ENCODE measurements around the gene ARG2.
"Not testable (repeated sequence)": the region's sequence is repeated elsewhere in the genome, so short reads cannot be mapped to it uniquely, and the experiment has no call there.

Gene ARG2

GRCh38 chr14:67584978-67585377 lies 34.7 kb upstream of the ARG2 start:
- Histone ChIP-seq H3K9me3 (ENCODE audit: control insufficient read depth in 2 of 2, low read length in 2 of 2) (no peaks in the 10 kb centered on the region), H3K36me3 (ENCODE audit: control insufficient read depth in 2 of 2, insufficient read depth in 2 of 2, low read length in 2 of 2) (peaks cover 50 to 70% of the 10 kb centered on the region in 2 donors), H3K4me3 (ENCODE audit: low read length in 2 of 2) (no peak overlapping the region), H3K9ac (ENCODE audit: low read depth in 1 of 2, low read length in 2 of 2) (no peak overlapping the region), H3K4me1 (ENCODE audit: control insufficient read depth in 2 of 2, insufficient read depth in 2 of 2, low read length in 2 of 2) (peaks cover 0 to 4% of the 10 kb centered on the region in 2 donors), H3K27me3 (ENCODE audit: control insufficient read depth in 2 of 2, insufficient read depth in 2 of 2, low read length in 2 of 2) (no peaks in the 10 kb centered on the region), H3K27ac (ENCODE audit: low read depth in 2 of 2, low read length in 2 of 2) (no peak overlapping the region)

- no peaks in the 10 kb centered on the region for H3K4me1 ChIP-seq (ENCODE audit: control insufficient read depth in 2 of 2, insufficient read depth in 2 of 2, low read length in 2 of 2)
- H3K27me3 ChIP-seq (ENCODE audit: control insufficient read depth in 2 of 2, insufficient read depth in 2 of 2, low read length in 2 of 2): no peaks in the 10 kb centered on the region
- no peaks in the 10 kb centered on the region for H3K9me3 ChIP-seq (ENCODE audit: control insufficient read depth in 2 of 2, low read length in 2 of 2)
- peaks cover 51 to 64% of the 10 kb centered on the region in 2 donors for H3K36me3 ChIP-seq (ENCODE audit: control insufficient read depth in 2 of 2, insufficient read depth in 2 of 2, low read length in 2 of 2)
- H3K27ac ChIP-seq (ENCODE audit: low read depth in 2 of 2, low read length in 2 of 2): no peak overlapping the region
- no peak overlapping the region for H3K9ac ChIP-seq (ENCODE audit: low read depth in 1 of 2, low read length in 2 of 2)
- no peak overlapping the region for H3K4me3 ChIP-seq (ENCODE audit: low read length in 2 of 2)
Observed at GRCh38 chr14:67586369-67586768, 33.4 kb upstream of the ARG2 start.

- Histone ChIP-seq H3K4me3 (ENCODE audit: low read length in 2 of 2) (no peak overlapping the region), H3K27ac (ENCODE audit: low read depth in 2 of 2, low read length in 2 of 2) (no peak overlapping the region), H3K27me3 (ENCODE audit: control insufficient read depth in 2 of 2, insufficient read depth in 2 of 2, low read length in 2 of 2) (no peaks in the 10 kb centered on the region), H3K9ac (ENCODE audit: low read depth in 1 of 2, low read length in 2 of 2) (no peak overlapping the region), H3K36me3 (ENCODE audit: control insufficient read depth in 2 of 2, insufficient read depth in 2 of 2, low read length in 2 of 2) (peaks cover 42 to 61% of the 10 kb centered on the region in 2 donors), H3K9me3 (ENCODE audit: control insufficient read depth in 2 of 2, low read length in 2 of 2) (no peaks in the 10 kb centered on the region), H3K4me1 (ENCODE audit: control insufficient read depth in 2 of 2, insufficient read depth in 2 of 2, low read length in 2 of 2) (no peaks in the 10 kb centered on the region)
Observed at GRCh38 chr14:67589204-67589770, 30.4 kb upstream of the ARG2 start.

GRCh38 chr14:67593650-67594049 lies 26.1 kb upstream of the ARG2 start:
- not testable (repeated sequence) for H3K27ac ChIP-seq (ENCODE audit: low read depth in 2 of 2, low read length in 2 of 2); H3K27me3 ChIP-seq (ENCODE audit: control insufficient read depth in 2 of 2, insufficient read depth in 2 of 2, low read length in 2 of 2); H3K4me3 ChIP-seq (ENCODE audit: low read length in 2 of 2); H3K4me1 ChIP-seq (ENCODE audit: control insufficient read depth in 2 of 2, insufficient read depth in 2 of 2, low read length in 2 of 2); H3K9me3 ChIP-seq (ENCODE audit: control insufficient read depth in 2 of 2, low read length in 2 of 2); H3K9ac ChIP-seq (ENCODE audit: low read depth in 1 of 2, low read length in 2 of 2)
- H3K36me3 ChIP-seq (ENCODE audit: control insufficient read depth in 2 of 2, insufficient read depth in 2 of 2, low read length in 2 of 2): peaks cover 19 to 30% of the 10 kb centered on the region in 2 donors

- H3K9me3 ChIP-seq (ENCODE audit: control insufficient read depth in 2 of 2, low read length in 2 of 2): no peaks in the 10 kb centered on the region
- no peak overlapping the region for H3K4me3 ChIP-seq (ENCODE audit: low read length in 2 of 2)
- H3K27me3 ChIP-seq (ENCODE audit: control insufficient read depth in 2 of 2, insufficient read depth in 2 of 2, low read length in 2 of 2): no peaks in the 10 kb centered on the region
- H3K4me1 ChIP-seq (ENCODE audit: control insufficient read depth in 2 of 2, insufficient read depth in 2 of 2, low read length in 2 of 2): no peaks in the 10 kb centered on the region
- peaks cover 13 to 21% of the 10 kb centered on the region in 2 donors for H3K36me3 ChIP-seq (ENCODE audit: control insufficient read depth in 2 of 2, insufficient read depth in 2 of 2, low read length in 2 of 2)
- no peak overlapping the region for H3K9ac ChIP-seq (ENCODE audit: low read depth in 1 of 2, low read length in 2 of 2)
- H3K27ac ChIP-seq (ENCODE audit: low read depth in 2 of 2, low read length in 2 of 2): no peak overlapping the region
Observed at GRCh38 chr14:67595392-67595791, 24.3 kb upstream of the ARG2 start.

- no peaks in the 10 kb centered on the region for H3K27me3 ChIP-seq (ENCODE audit: control insufficient read depth in 2 of 2, insufficient read depth in 2 of 2, low read length in 2 of 2)
- no peaks in the 10 kb centered on the region for H3K9me3 ChIP-seq (ENCODE audit: control insufficient read depth in 2 of 2, low read length in 2 of 2)
- H3K36me3 ChIP-seq (ENCODE audit: control insufficient read depth in 2 of 2, insufficient read depth in 2 of 2, low read length in 2 of 2): no peaks in the 10 kb centered on the region
- H3K4me1 ChIP-seq (ENCODE audit: control insufficient read depth in 2 of 2, insufficient read depth in 2 of 2, low read length in 2 of 2): no peaks in the 10 kb centered on the region
- peak within 1 kb of the TSS; percentile 73 to 83 for H3K9ac ChIP-seq (ENCODE audit: low read depth in 1 of 2, low read length in 2 of 2)
- H3K4me3 ChIP-seq (ENCODE audit: low read length in 2 of 2): peak within 1 kb of the TSS; percentile 80 to 83
- H3K27ac ChIP-seq (ENCODE audit: low read depth in 2 of 2, low read length in 2 of 2): peak within 1 kb of the TSS; percentile 85
Observed at GRCh38 chr14:67599698-67600561, 19.8 kb upstream of the ARG2 start, which contains the start of gene PIGH. TSS of gene PIGH (minus strand) at chr14:67600268. CDS start at chr14:67600203, 65 bp downstream.

GRCh38 chr14:67600562-67600974 lies 19.2 kb upstream of the ARG2 start:
- H3K4me1 ChIP-seq (ENCODE audit: control insufficient read depth in 2 of 2, insufficient read depth in 2 of 2, low read length in 2 of 2); H3K9me3 ChIP-seq (ENCODE audit: control insufficient read depth in 2 of 2, low read length in 2 of 2); H3K36me3 ChIP-seq (ENCODE audit: control insufficient read depth in 2 of 2, insufficient read depth in 2 of 2, low read length in 2 of 2); H3K27me3 ChIP-seq (ENCODE audit: control insufficient read depth in 2 of 2, insufficient read depth in 2 of 2, low read length in 2 of 2): not testable (repeated sequence)
- H3K9ac ChIP-seq (ENCODE audit: low read depth in 1 of 2, low read length in 2 of 2): peak overlapping the region in 1 of 2 donors; percentile 83
- peak overlapping the region; percentile 80 to 83 for H3K4me3 ChIP-seq (ENCODE audit: low read length in 2 of 2)
- peak overlapping the region; percentile 85 for H3K27ac ChIP-seq (ENCODE audit: low read depth in 2 of 2, low read length in 2 of 2)

GRCh38 chr14:67602076-67602475 lies 17.6 kb upstream of the ARG2 start:
- H3K4me1 ChIP-seq (ENCODE audit: control insufficient read depth in 2 of 2, insufficient read depth in 2 of 2, low read length in 2 of 2): no peaks in the 10 kb centered on the region
- no peaks in the 10 kb centered on the region for H3K9me3 ChIP-seq (ENCODE audit: control insufficient read depth in 2 of 2, low read length in 2 of 2)
- no peak overlapping the region for H3K27ac ChIP-seq (ENCODE audit: low read depth in 2 of 2, low read length in 2 of 2)
- H3K27me3 ChIP-seq (ENCODE audit: control insufficient read depth in 2 of 2, insufficient read depth in 2 of 2, low read length in 2 of 2): no peaks in the 10 kb centered on the region
- no peaks in the 10 kb centered on the region for H3K36me3 ChIP-seq (ENCODE audit: control insufficient read depth in 2 of 2, insufficient read depth in 2 of 2, low read length in 2 of 2)
- no peak overlapping the region for H3K4me3 ChIP-seq (ENCODE audit: low read length in 2 of 2)
- H3K9ac ChIP-seq (ENCODE audit: low read depth in 1 of 2, low read length in 2 of 2): no peak overlapping the region

GRCh38 chr14:67602995-67603545 lies 16.6 kb upstream of the ARG2 start:
- Histone ChIP-seq H3K9me3 (ENCODE audit: control insufficient read depth in 2 of 2, low read length in 2 of 2) (no peaks in the 10 kb centered on the region), H3K4me3 (ENCODE audit: low read length in 2 of 2) (no peak overlapping the region), H3K9ac (ENCODE audit: low read depth in 1 of 2, low read length in 2 of 2) (no peak overlapping the region), H3K4me1 (ENCODE audit: control insufficient read depth in 2 of 2, insufficient read depth in 2 of 2, low read length in 2 of 2) (no peaks in the 10 kb centered on the region), H3K27ac (ENCODE audit: low read depth in 2 of 2, low read length in 2 of 2) (no peak overlapping the region), H3K27me3 (ENCODE audit: control insufficient read depth in 2 of 2, insufficient read depth in 2 of 2, low read length in 2 of 2) (no peaks in the 10 kb centered on the region), H3K36me3 (ENCODE audit: control insufficient read depth in 2 of 2, insufficient read depth in 2 of 2, low read length in 2 of 2) (no peaks in the 10 kb centered on the region)

- no peak overlapping the region for H3K27ac ChIP-seq (ENCODE audit: low read depth in 2 of 2, low read length in 2 of 2)
- H3K27me3 ChIP-seq (ENCODE audit: control insufficient read depth in 2 of 2, insufficient read depth in 2 of 2, low read length in 2 of 2): peaks cover 0 to 2% of the 10 kb centered on the region in 2 donors
- no peaks in the 10 kb centered on the region for H3K36me3 ChIP-seq (ENCODE audit: control insufficient read depth in 2 of 2, insufficient read depth in 2 of 2, low read length in 2 of 2)
- no peaks in the 10 kb centered on the region for H3K9me3 ChIP-seq (ENCODE audit: control insufficient read depth in 2 of 2, low read length in 2 of 2)
- H3K9ac ChIP-seq (ENCODE audit: low read depth in 1 of 2, low read length in 2 of 2): no peak overlapping the region
- no peaks in the 10 kb centered on the region for H3K4me1 ChIP-seq (ENCODE audit: control insufficient read depth in 2 of 2, insufficient read depth in 2 of 2, low read length in 2 of 2)
- no peak overlapping the region for H3K4me3 ChIP-seq (ENCODE audit: low read length in 2 of 2)
Observed at GRCh38 chr14:67607646-67608045, 12.1 kb upstream of the ARG2 start.
